K562 (cell line): ENCODE data around the gene MEF2B.

Experiments
- E2F6 ChIP-seq, 2 experiments: IDR thresholded peaks; 2 replicates each; pipeline ENCODE4 v1.6.1; 2011; ENCODE audit warnings: borderline replicate concordance in 1 of 2, control low read depth in 1 of 2, low read depth in 1 of 2, low read length in 1 of 2, mild to moderate bottlenecking in 1 of 2, mixed read lengths in 1 of 2, moderate library complexity in 1 of 2; ENCODE audit not compliant: insufficient read depth in 1 of 2, insufficient read length in 1 of 2, poor library complexity in 1 of 2, severe bottlenecking in 1 of 2; ENCODE audit errors: extremely low read depth in 1 of 2
- ESRRA ChIP-seq: fragments of 450-650 bp; IDR thresholded peaks from 2 replicates; pipeline ENCODE4 v1.6.1; 2014; ENCODE audit warnings: low read depth, mild to moderate bottlenecking, moderate library complexity, borderline replicate concordance
- EZH2 ChIP-seq: IDR thresholded peaks from 2 replicates; pipeline ENCODE4 v1.6.1; 2012; ENCODE audit warnings: low read depth, mild to moderate bottlenecking, inconsistent platforms, low read length, borderline replicate concordance
- MYC ChIP-seq, 2 experiments: fragments of 250-450 bp in 1 of 2; sonication (Bioruptor Pico) in 1 of 2; IDR thresholded peaks; 2 replicates each; pipeline versions ENCODE4 v1.5.1 to v1.6.1; 2012 to 2021; ENCODE audit warnings: low read depth in 2 of 2, borderline replicate concordance in 1 of 2, improper control_type of control experiment in 1 of 2, low read length in 1 of 2, mild to moderate bottlenecking in 1 of 2, moderate library complexity in 1 of 2

GRCh38 chr19:19109601-19110000 is 60.5 kb downstream of the MEF2B start:
- TF ChIP-seq E2F6 (IDR thresholded peaks at IDR 0.05; ENCODE audit: borderline replicate concordance in 1 of 2, extremely low read depth in 1 of 2, insufficient read depth in 1 of 2, insufficient read length in 1 of 2, low read depth in 1 of 2, low read length in 1 of 2, poor library complexity in 1 of 2, severe bottlenecking in 1 of 2) (no peak), MYC (IDR thresholded peaks at IDR 0.05; ENCODE audit: low read depth, low read length) (no peak), MYC (CRISPR knock-in tag; IDR thresholded peaks at IDR 0.05; ENCODE audit: borderline replicate concordance, low read depth) (no peak), EZH2 (no peak), ESRRA (no peak)
